Psoas muscle (tissue), 8 donors: ENCODE results near the gene MAG. TPM values are rescaled to one million over a fixed set of nuclear protein-coding genes. Genes with fewer than 3 reads are reported as not detected.

Experiments used
- ATAC-seq, 4 donors: fragments of 200-7000 bp; cut with Tn5 transposase; one replicate each; pipeline ENCODE4 v1.9.1; 2020; ENCODE audit warnings: moderate library complexity in 3 of 4, mild to moderate bottlenecking in 2 of 4
- DNase-seq, 2 donors: peaks; one replicate each; pipeline ENCODE4 v3.0.0-alpha.2; 2020
- H3K27ac ChIP-seq: fragments of 200-600 bp; one replicate; pipeline ENCODE4 v1.8.0; 2022
- H3K27me3 ChIP-seq, 3 donors: fragments of 200-600 bp in 1 of 3; one replicate each; pipeline versions ENCODE4 v1.6.1 to v1.8.0; 2013 to 2022; ENCODE audit warnings: low read length in 2 of 3, mild to moderate bottlenecking in 2 of 3, moderate library complexity in 1 of 3; ENCODE audit not compliant: insufficient read depth in 3 of 3
- H3K36me3 ChIP-seq, 2 donors: fragments of 200-600 bp in 1 of 2; one replicate each; pipeline versions ENCODE4 v1.6.1 to v1.8.0; 2013 to 2022; ENCODE audit warnings: low read depth in 1 of 2, mild to moderate bottlenecking in 1 of 2, moderate library complexity in 1 of 2; ENCODE audit not compliant: insufficient read depth in 1 of 2
- H3K4me1 ChIP-seq: fragments of 200-600 bp; one replicate; pipeline ENCODE4 v1.8.0; 2022
- H3K4me3 ChIP-seq: fragments of 200-600 bp; one replicate; pipeline ENCODE4 v1.8.0; 2022; ENCODE audit warnings: mild to moderate bottlenecking
- H3K9me3 ChIP-seq: fragments of 200-600 bp; one replicate; pipeline ENCODE4 v1.8.0; 2022
- CTCF ChIP-seq: fragments of 200-600 bp; IDR thresholded peaks from one replicate; pipeline ENCODE4 v1.8.0; 2022; ENCODE audit warnings: antibody characterized with exemption
- WGBS, 3 donors: extraction: QIAGEN DNeasy Blood & Tissue Kit; methylation state at CpG; one replicate each; pipeline versions ENCODE4 v1.1.6 to v1.1.7; 2013; 5-methylcytosine and 5-hydroxymethylcytosine counted together
- intact Hi-C, 2 donors: fragments of 100-400 bp; cut with DNase I; formaldehyde crosslinking; loops; one replicate each; pipeline versions ENCODE4 v1.11.0 to v1.14.2; 2022
- polyA plus RNA-seq, 3 donors: library from polyadenylated mRNA; stranded (reverse); fragments of 200-250 nt; gene quantifications; one replicate each; pipeline ENCODE4 v1.2.3, GENCODE V29; 2013
- total RNA-seq, 4 donors: library from RNA; stranded (reverse); fragmentation: NEBNext Ultra II Directional in 2 of 4; extraction: Animal tissue kit (Norgen Biotek cat#: 25700) in 2 of 4; gene quantifications; one replicate each; pipeline versions ENCODE4 v1.2.1 to v1.2.4, GENCODE V29; 2021 to 2023
- donor health status: healthy with polysubstance abuse.
- donor health status: DM: no; HTN: no; CAD: no; lungs with moderate emphysema.
- donor health status: Bipolar disorder and iron deficiency.
- donor health status: healthy.
- donor health status: DM: yes; HTN: yes; CAD: no.
- donor health status: DM: no; HTN: no; CAD: no.
- donor health status: DM: no; HTN: no; CAD: no.
- donor health status: DM: yes; HTN: yes; CAD: no.

MAG gene
- total and polyA plus RNA-seq, 7 donors: 0.05 to 0.30 (median 0.11) TPM; not detected in 4

- peaks cover 0 to 12% (median 2%) of the 10 kb centered on the region in 3 donors for H3K27me3 ChIP-seq
- H3K27ac ChIP-seq: no peak overlapping the region
- no peak for TF ChIP-seq CTCF
- H3K9me3 ChIP-seq: no peaks in the 10 kb centered on the region
- DNase-seq (no peak), ATAC-seq (no peak)
- 68 to 76% (median 72%) methylated on average over 10 of the region's 10 CpGs for WGBS, 3 donors
- peaks cover 12% of the 10 kb centered on the region for H3K4me1 ChIP-seq
- intact Hi-C loops: loop anchor here (10.0 kb wide), 2 partner anchors 116 to 196 kb away; partner anchors contain the start of gene FXYD7 (in 1 of the 2)
- no peaks in the 10 kb centered on the region for H3K36me3 ChIP-seq
- H3K4me3 ChIP-seq: no peak overlapping the region
Measured at GRCh38 chr19:35260694-35261304, 31.2 kb upstream of the MAG start.

GRCh38 chr19:35261356-35262100, 30.4 kb upstream of the MAG start:
- 49 to 66% (median 55%) methylated on average over 12 of the region's 12 CpGs for WGBS, 3 donors
- peak in 1 of 2 donors; percentile 48 for DNase-seq
- intact Hi-C loops: loop anchor here (10.0 kb wide), 2 partner anchors 117 to 197 kb away; partner anchors contain the start of gene FXYD7 (in 1 of the 2)

GRCh38 chr19:35262101-35262761, 29.7 kb upstream of the MAG start:
- TF ChIP-seq CTCF: no peak
- intact Hi-C loops: loop anchor here (10.0 kb wide), 2 partner anchors 117 to 197 kb away; partner anchors contain the start of gene FXYD7 (in 1 of the 2)
- H3K27me3 ChIP-seq: peaks cover 0 to 2% (median 0%) of the 10 kb centered on the region in 3 donors
- peak in 1 of 4 donors; percentile 31 for ATAC-seq
- no peak overlapping the region for H3K27ac ChIP-seq
- peak in 1 of 2 donors; percentile 55 for DNase-seq
- H3K36me3 ChIP-seq: no peaks in the 10 kb centered on the region
- peaks cover 24% of the 10 kb centered on the region for H3K4me1 ChIP-seq
- H3K9me3 ChIP-seq: no peaks in the 10 kb centered on the region
- WGBS, 3 donors: 29 to 45% (median 35%) methylated on average over 17 of the region's 17 CpGs
- no peak overlapping the region for H3K4me3 ChIP-seq

More at GRCh38 chr19:35261356-35262100, 30.4 kb upstream of the MAG start:
- Histone ChIP-seq H3K4me1 (peaks cover 19% of the 10 kb centered on the region), H3K27ac (no peak overlapping the region), H3K36me3 (no peaks in the 10 kb centered on the region), H3K27me3 (peaks cover 0 to 9% (median 0%) of the 10 kb centered on the region in 3 donors), H3K4me3 (no peak overlapping the region), H3K9me3 (no peaks in the 10 kb centered on the region)
- no peak for TF ChIP-seq CTCF
- ATAC-seq: peak in 1 of 4 donors; percentile 9

- peak in 1 of 2 donors; percentile 50 for DNase-seq
- intact Hi-C loops: loop anchor here (5.0 to 10.0 kb wide), 3 partner anchors 120 to 200 kb away; partner anchors contain the start of gene FXYD7 (in 2 of the 2)
- H3K27me3 ChIP-seq: no peaks in the 10 kb centered on the region
Measured at GRCh38 chr19:35264268-35265125, 27.5 kb upstream of the MAG start.

More at GRCh38 chr19:35264268-35265125, 27.5 kb upstream of the MAG start:
- Histone ChIP-seq H3K36me3 (no peaks in the 10 kb centered on the region), H3K9me3 (no peaks in the 10 kb centered on the region), H3K4me1 (peaks cover 24% of the 10 kb centered on the region), H3K4me3 (no peak overlapping the region), H3K27ac (no peak overlapping the region)
- WGBS, 3 donors: 41 to 51% (median 42%) methylated on average over 7 of the region's 7 CpGs
- ATAC-seq: no peak
- TF ChIP-seq CTCF: no peak
